Cardiac muscle cell (in vitro differentiated cells and primary cell): ENCODE data around the gene SNX30. TPM values are rescaled to one million over a fixed set of nuclear protein-coding genes. Genes with fewer than 3 reads are reported as not detected.

Source experiments
- DNase-seq, 2 donors: peaks; one replicate each; pipeline versions ENCODE4 v3.0.0 to v3.0.0-alpha.2; 2010 to 2017; ENCODE audit warnings: low read depth in 1 of 2, low spot score in 1 of 2
- H3K27ac ChIP-seq: fragments of 200-600 bp; sonication (generic); 2 replicates; pipeline ENCODE4 v1.5.1; 2016
- H3K27me3 ChIP-seq: fragments of 200-600 bp; sonication (generic); 2 replicates; pipeline ENCODE4 v1.6.0; 2016; ENCODE audit warnings: control low read depth
- H3K36me3 ChIP-seq: fragments of 200-600 bp; sonication (generic); 2 replicates; pipeline ENCODE4 v1.5.1; 2016; ENCODE audit warnings: control low read depth
- H3K4me1 ChIP-seq: fragments of 200-600 bp; sonication (generic); 2 replicates; pipeline ENCODE4 v1.8.1; 2017; ENCODE audit warnings: low read depth, mild to moderate bottlenecking, mixed run types
- H3K4me3 ChIP-seq: fragments of 200-600 bp; sonication (generic); 2 replicates; pipeline ENCODE4 v1.5.1; 2016; ENCODE audit warnings: mild to moderate bottlenecking
- H3K9me3 ChIP-seq: fragments of 200-600 bp; sonication (generic); 2 replicates; pipeline ENCODE4 v1.5.1; 2017; ENCODE audit warnings: low read depth, mild to moderate bottlenecking, control low read depth
- CTCF ChIP-seq: IDR thresholded peaks from 2 replicates; pipeline ENCODE4 v1.5.1; 2012; ENCODE audit warnings: low read depth, mild to moderate bottlenecking, low read length
- polyA plus RNA-seq: library from polyadenylated mRNA; unstranded; fragments of >200 nt; fragmentation: Nextera tagmentation; extraction: Ambion mirVana; gene quantifications from 2 replicates; pipeline ENCODE4 v1.2.1, GENCODE V29; 2016
- total RNA-seq: library from RNA; depleted of rRNA; stranded (reverse); fragments of >200 nt; gene quantifications from 2 replicates; pipeline ENCODE4 v1.2.3, GENCODE V29; 2016

SNX30 gene
- total and polyA plus RNA-seq, 2 experiments from 2014 or later, result 3.4 to 8.3 TPM

- Histone ChIP-seq H3K4me1 (no peaks in the 10 kb centered on the region), H3K27me3 (no peaks in the 10 kb centered on the region)
These were observed 33.6 kb downstream of the SNX30 start for GRCh38 chr9:112784020-112784785.

GRCh38 chr9:112785986-112786385 is 35.4 kb downstream of the SNX30 start:
- no peaks in the 10 kb centered on the region for H3K4me1 ChIP-seq
- H3K9me3 ChIP-seq, result no peaks in the 10 kb centered on the region
- TF ChIP-seq CTCF, result no peak
- H3K27ac ChIP-seq, result no peak overlapping the region
- no peak for DNase-seq
- no peaks in the 10 kb centered on the region for H3K27me3 ChIP-seq
- H3K36me3 ChIP-seq, result no peaks in the 10 kb centered on the region
- H3K4me3 ChIP-seq, result no peak overlapping the region

More at GRCh38 chr9:112784020-112784785, 33.6 kb downstream of the SNX30 start:
- H3K9me3 ChIP-seq, result no peaks in the 10 kb centered on the region
- H3K27ac ChIP-seq, result no peak overlapping the region
- TF ChIP-seq CTCF, result no peak
- H3K4me3 ChIP-seq, result no peak overlapping the region
- no peaks in the 10 kb centered on the region for H3K36me3 ChIP-seq
- DNase-seq, result peak; percentile 43 to 52

GRCh38 chr9:112786829-112787520 is 36.4 kb downstream of the SNX30 start:
- H3K36me3 ChIP-seq, result no peaks in the 10 kb centered on the region
- no peak overlapping the region for H3K27ac ChIP-seq
- no peaks in the 10 kb centered on the region for H3K27me3 ChIP-seq
- no peak for TF ChIP-seq CTCF
- no peaks in the 10 kb centered on the region for H3K4me1 ChIP-seq
- no peak for DNase-seq
- H3K4me3 ChIP-seq, result no peak overlapping the region
- H3K9me3 ChIP-seq, result no peaks in the 10 kb centered on the region

- no peak for DNase-seq
- no peaks in the 10 kb centered on the region for H3K4me1 ChIP-seq
- H3K36me3 ChIP-seq, result no peaks in the 10 kb centered on the region
- no peak overlapping the region for H3K4me3 ChIP-seq
- H3K27me3 ChIP-seq, result no peaks in the 10 kb centered on the region
- no peak overlapping the region for H3K27ac ChIP-seq
- TF ChIP-seq CTCF, result no peak
- H3K9me3 ChIP-seq, result no peaks in the 10 kb centered on the region
These were observed 37.4 kb downstream of the SNX30 start for GRCh38 chr9:112787978-112788377.

- Histone ChIP-seq H3K9me3 (no peaks in the 10 kb centered on the region), H3K4me1 (no peaks in the 10 kb centered on the region), H3K4me3 (no peak overlapping the region), H3K36me3 (no peaks in the 10 kb centered on the region), H3K27me3 (no peaks in the 10 kb centered on the region), H3K27ac (no peak overlapping the region)
- TF ChIP-seq CTCF, result no peak
- DNase-seq, result peak in 1 of 2 donors; percentile 69
These were observed 38.9 kb downstream of the SNX30 start for GRCh38 chr9:112789473-112789872.
